ENCODE data around the gene NOS3. TPM values are rescaled to one million over a fixed set of nuclear protein-coding genes. Genes with fewer than 3 reads are reported as not detected.

Gene NOS3
- total RNA-seq, 4 donors from 2014 or later = 2.5 to 11.3 (median 6.0) TPM

GRCh38 chr7:150978126-150978789 lies 12.6 kb upstream of the NOS3 start, which contains the start of gene KCNH2:
KCNH2 (minus strand) TSS chr7:150978321; CDS start chr7:150977913, 408 bp downstream.
- TF ChIP-seq CTCF (IDR thresholded peaks at IDR 0.05; ENCODE audit: low read depth) = no peak

- no peak for TF ChIP-seq CTCF (IDR thresholded peaks at IDR 0.05; ENCODE audit: low read depth)
These were observed 11.0 kb upstream of the NOS3 start for GRCh38 chr7:150979713-150980390.

- no peak for TF ChIP-seq CTCF (IDR thresholded peaks at IDR 0.05; ENCODE audit: low read depth)
These were observed 10.2 kb upstream of the NOS3 start for GRCh38 chr7:150980663-150981062.

GRCh38 chr7:150981644-150982043 lies 9.2 kb upstream of the NOS3 start:
- TF ChIP-seq CTCF (IDR thresholded peaks at IDR 0.05; ENCODE audit: low read depth) = no peak

- no peak for TF ChIP-seq CTCF (IDR thresholded peaks at IDR 0.05; ENCODE audit: low read depth)
These were observed 8.5 kb upstream of the NOS3 start for GRCh38 chr7:150982351-150982750.

- TF ChIP-seq CTCF (IDR thresholded peaks at IDR 0.05; ENCODE audit: low read depth) = no peak
These were observed 6.9 kb upstream of the NOS3 start for GRCh38 chr7:150983893-150984368.

GRCh38 chr7:150986099-150986512 lies 4.7 kb upstream of the NOS3 start:
- TF ChIP-seq CTCF (IDR thresholded peaks at IDR 0.05; ENCODE audit: low read depth) = no peak
